Measurements from ENCODE around the gene CORO2B. TPM values are rescaled to one million over a fixed set of nuclear protein-coding genes. Genes with fewer than 3 reads are reported as not detected.

Gene CORO2B
- total RNA-seq, 2 donors from 2014 or later: 0.07 TPM; not detected in 1

DNA sequence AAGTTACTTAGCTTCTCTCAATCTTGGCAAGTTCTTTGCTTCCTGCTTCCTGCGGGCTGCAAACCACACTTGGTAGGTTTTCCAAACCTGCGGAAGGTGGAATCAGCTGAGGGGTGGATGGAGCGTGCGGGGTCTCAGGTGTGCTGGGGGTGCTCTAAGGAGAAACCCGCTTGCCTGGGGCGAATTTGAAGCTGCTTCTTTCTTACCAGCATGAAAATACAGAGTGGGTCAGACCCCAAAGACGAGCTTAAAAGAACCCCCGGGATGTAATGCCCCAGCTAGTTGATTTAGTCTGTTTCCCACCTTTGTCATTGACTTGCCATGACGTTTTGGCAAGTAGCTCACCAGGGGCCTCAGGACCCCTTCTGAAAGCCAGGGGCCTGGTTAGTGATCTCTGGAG lies 28.8 kb upstream of the CORO2B start:
- Mint-ChIP-seq H3K27me3 (ENCODE audit: low read depth) (peaks cover 39% of the 10 kb centered on the region), H3K36me3 (ENCODE audit: insufficient read depth in 2 of 2) (no peaks in the 10 kb centered on the region), H3K4me1 (ENCODE audit: low read depth) (peaks cover 6% of the 10 kb centered on the region), H3K27ac (no peak overlapping the region), H3K9me3 (no peaks in the 10 kb centered on the region), H3K4me3 (no peak overlapping the region)
- ATAC-seq (replicated peaks in 1 of 2) (no peak), DNase-seq (no peak)

DNA sequence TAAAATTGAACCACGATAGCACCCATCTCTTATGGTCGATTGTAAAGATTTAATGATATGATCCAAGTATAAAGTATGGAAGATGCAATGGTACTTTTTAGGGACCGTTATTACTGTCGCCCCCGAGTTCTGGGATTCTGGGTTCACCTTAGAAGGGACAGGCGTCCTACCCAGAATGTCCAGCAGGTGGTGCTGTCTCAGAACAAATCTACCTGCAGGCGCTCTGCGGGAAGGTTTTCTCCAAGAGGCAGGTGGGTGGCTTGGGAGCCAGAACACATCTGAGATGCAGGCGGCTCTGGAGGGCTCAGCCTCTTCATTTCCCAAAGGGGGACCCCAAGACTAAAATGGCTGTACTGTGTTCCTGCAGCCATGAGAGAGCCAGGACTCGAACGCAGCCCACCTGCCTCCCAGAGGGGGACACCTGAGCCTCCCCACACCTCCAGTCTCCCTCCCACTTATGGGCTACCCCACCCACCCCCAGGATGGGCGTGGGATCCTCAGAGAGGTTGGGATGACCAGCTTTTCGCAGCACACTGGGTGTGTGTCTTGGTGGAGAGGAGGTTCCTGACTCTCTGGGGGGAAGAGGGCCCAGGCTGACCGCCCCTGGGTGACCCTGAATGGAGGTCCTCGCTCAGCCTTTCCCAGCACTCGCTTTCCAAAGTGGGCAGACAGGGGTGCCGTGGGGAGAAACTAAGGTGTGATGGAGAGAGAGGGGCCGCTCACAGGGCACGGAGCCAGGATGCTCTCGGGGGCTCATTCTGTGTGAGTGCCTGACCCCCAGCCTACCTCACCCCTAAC lies 28.1 kb upstream of the CORO2B start:
- H3K4me3 Mint-ChIP-seq: no peak overlapping the region
- H3K27me3 Mint-ChIP-seq (ENCODE audit: low read depth): peaks cover 45% of the 10 kb centered on the region
- peaks cover 6% of the 10 kb centered on the region for H3K4me1 Mint-ChIP-seq (ENCODE audit: low read depth)
- ATAC-seq (replicated peaks in 1 of 2) (peak in 1 of 2 donors; percentile 22), DNase-seq (peak; percentile 72 to 75)
- H3K27ac Mint-ChIP-seq: no peak overlapping the region
- no peaks in the 10 kb centered on the region for H3K9me3 Mint-ChIP-seq
- H3K36me3 Mint-ChIP-seq (ENCODE audit: insufficient read depth in 2 of 2): no peaks in the 10 kb centered on the region

GRCh38 chr15:68551296-68551635 lies 27.5 kb upstream of the CORO2B start:
- DNase-seq: no peak
- H3K27ac Mint-ChIP-seq: no peak overlapping the region
- H3K9me3 Mint-ChIP-seq: no peaks in the 10 kb centered on the region
- no peak for ATAC-seq (replicated peaks in 1 of 2)
- no peaks in the 10 kb centered on the region for H3K36me3 Mint-ChIP-seq (ENCODE audit: insufficient read depth in 2 of 2)
- H3K4me1 Mint-ChIP-seq (ENCODE audit: low read depth): peaks cover 6% of the 10 kb centered on the region
- H3K27me3 Mint-ChIP-seq (ENCODE audit: low read depth): peaks cover 49% of the 10 kb centered on the region
- H3K4me3 Mint-ChIP-seq: no peak overlapping the region

GRCh38 chr15:68552344-68552743 lies 26.4 kb upstream of the CORO2B start:
- Mint-ChIP-seq H3K4me1 (ENCODE audit: low read depth) (peaks cover 6% of the 10 kb centered on the region), H3K36me3 (ENCODE audit: insufficient read depth in 2 of 2) (no peaks in the 10 kb centered on the region), H3K27me3 (ENCODE audit: low read depth) (peaks cover 46% of the 10 kb centered on the region), H3K4me3 (no peak overlapping the region), H3K9me3 (no peaks in the 10 kb centered on the region), H3K27ac (no peak overlapping the region)
- DNase-seq: no peak
- no peak for ATAC-seq (replicated peaks in 1 of 2)

DNA sequence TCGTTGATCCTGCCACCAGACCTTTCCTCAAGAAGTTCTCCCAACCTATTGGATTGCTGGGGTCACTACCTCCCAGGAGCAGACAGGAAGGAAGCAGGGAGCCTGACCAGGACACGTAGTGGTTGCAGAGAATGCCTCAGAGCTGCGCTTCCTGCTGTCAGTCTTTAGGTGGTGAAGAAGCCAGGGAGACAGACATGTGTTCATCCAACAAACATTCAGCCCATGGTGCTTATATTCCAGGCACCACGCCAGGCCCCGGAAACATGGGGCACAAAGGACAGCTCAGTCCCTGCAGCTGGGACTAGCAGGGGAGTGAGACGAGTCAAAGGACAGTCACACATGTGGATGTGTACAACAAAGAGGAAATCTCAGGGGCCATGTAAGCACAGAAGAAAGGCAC lies 26.0 kb upstream of the CORO2B start:
- peaks cover 6% of the 10 kb centered on the region for H3K4me1 Mint-ChIP-seq (ENCODE audit: low read depth)
- H3K27ac Mint-ChIP-seq: no peak overlapping the region
- no peaks in the 10 kb centered on the region for H3K9me3 Mint-ChIP-seq
- DNase-seq: no peak
- no peak for ATAC-seq (replicated peaks in 1 of 2)
- no peak overlapping the region for H3K4me3 Mint-ChIP-seq
- no peaks in the 10 kb centered on the region for H3K36me3 Mint-ChIP-seq (ENCODE audit: insufficient read depth in 2 of 2)
- peaks cover 51% of the 10 kb centered on the region for H3K27me3 Mint-ChIP-seq (ENCODE audit: low read depth)

DNA sequence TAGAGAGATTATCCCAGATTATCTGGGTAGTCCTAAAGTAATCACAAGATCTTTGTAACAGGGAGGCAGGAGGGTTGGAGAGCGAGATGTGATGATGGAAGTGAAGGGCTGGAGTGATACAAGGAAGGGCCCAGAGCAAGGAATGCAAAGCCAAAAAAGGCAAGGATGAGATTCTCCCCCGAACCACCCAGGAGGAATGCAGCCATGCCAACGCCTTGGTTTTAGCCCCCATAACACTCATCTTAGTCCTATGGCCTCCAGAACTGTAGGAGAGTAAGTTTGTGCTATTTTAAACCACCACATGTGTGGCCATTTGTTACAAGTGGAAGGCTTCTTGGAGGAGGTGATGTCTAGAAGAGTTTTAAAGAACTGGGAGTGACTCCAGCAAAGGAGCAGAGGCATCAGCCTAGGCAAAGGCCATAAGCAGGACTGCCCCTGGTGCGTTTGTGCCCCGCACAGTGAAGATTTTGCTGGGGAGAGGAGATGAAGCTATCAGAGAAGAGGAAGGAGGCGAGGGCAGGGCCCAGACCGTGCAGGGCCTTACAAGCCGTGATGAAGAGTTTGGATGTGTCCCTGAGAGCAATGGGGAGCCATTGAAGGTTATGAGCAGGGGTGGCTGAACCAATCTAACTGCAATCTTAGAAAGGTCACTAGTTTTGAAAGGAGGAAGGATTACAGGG lies 25.3 kb upstream of the CORO2B start:
- ATAC-seq (replicated peaks in 1 of 2) (no peak), DNase-seq (no peak)
- no peaks in the 10 kb centered on the region for H3K9me3 Mint-ChIP-seq
- peaks cover 56% of the 10 kb centered on the region for H3K27me3 Mint-ChIP-seq (ENCODE audit: low read depth)
- H3K4me1 Mint-ChIP-seq (ENCODE audit: low read depth): peaks cover 3% of the 10 kb centered on the region
- no peaks in the 10 kb centered on the region for H3K36me3 Mint-ChIP-seq (ENCODE audit: insufficient read depth in 2 of 2)
- H3K27ac Mint-ChIP-seq: no peak overlapping the region
- H3K4me3 Mint-ChIP-seq: no peak overlapping the region

DNA sequence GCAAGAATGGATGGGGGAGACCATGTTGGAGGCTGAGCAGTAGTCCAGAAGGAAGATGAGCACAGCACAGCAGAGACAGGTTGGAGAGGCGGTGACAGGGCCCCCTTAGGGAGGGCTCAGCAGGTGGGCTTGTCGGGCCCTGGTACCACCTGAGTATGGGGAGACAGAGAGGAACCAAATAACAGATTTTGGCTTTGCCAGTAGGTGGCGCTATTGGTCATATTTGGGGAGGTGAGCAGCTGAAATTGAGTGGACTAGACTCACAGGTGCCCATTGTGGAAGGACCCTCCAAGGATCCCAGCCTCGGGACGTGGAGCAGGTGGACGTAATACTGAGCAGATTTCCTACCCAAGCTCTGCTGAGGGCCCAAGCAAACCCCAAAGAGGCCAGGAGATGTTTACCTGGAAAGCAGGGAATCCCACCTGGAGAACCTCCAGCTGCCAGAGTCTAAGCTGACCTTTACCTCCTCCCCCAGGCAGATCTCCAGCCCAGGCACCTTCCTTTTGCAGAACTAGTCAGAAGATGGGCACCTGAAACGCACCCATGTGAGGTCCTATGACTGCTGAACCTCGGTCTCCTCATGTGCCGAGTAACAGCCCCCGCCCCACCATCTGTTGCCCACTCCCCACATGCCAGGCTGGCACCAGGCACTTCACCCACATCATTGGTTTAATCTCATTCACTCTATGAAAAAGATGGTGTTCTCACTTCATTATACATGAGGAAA lies 24.6 kb upstream of the CORO2B start:
- peak; percentile 76 to 77 for DNase-seq
- peaks cover 62% of the 10 kb centered on the region for H3K27me3 Mint-ChIP-seq (ENCODE audit: low read depth)
- H3K9me3 Mint-ChIP-seq: no peaks in the 10 kb centered on the region
- ATAC-seq (replicated peaks in 1 of 2): peak in 1 of 2 donors; percentile 35
- no peaks in the 10 kb centered on the region for H3K36me3 Mint-ChIP-seq (ENCODE audit: insufficient read depth in 2 of 2)
- no peak overlapping the region for H3K4me3 Mint-ChIP-seq
- H3K4me1 Mint-ChIP-seq (ENCODE audit: low read depth): peaks cover 7% of the 10 kb centered on the region
- H3K27ac Mint-ChIP-seq: no peak overlapping the region

GRCh38 chr15:68554721-68555678 lies 23.8 kb upstream of the CORO2B start:
- ATAC-seq (replicated peaks in 1 of 2) (no peak), DNase-seq (no peak)
- H3K9me3 Mint-ChIP-seq: no peaks in the 10 kb centered on the region
- H3K27ac Mint-ChIP-seq: no peak overlapping the region
- H3K27me3 Mint-ChIP-seq (ENCODE audit: low read depth): peaks cover 66% of the 10 kb centered on the region
- no peaks in the 10 kb centered on the region for H3K36me3 Mint-ChIP-seq (ENCODE audit: insufficient read depth in 2 of 2)
- H3K4me3 Mint-ChIP-seq: no peak overlapping the region
- H3K4me1 Mint-ChIP-seq (ENCODE audit: low read depth): peaks cover 15% of the 10 kb centered on the region

DNA sequence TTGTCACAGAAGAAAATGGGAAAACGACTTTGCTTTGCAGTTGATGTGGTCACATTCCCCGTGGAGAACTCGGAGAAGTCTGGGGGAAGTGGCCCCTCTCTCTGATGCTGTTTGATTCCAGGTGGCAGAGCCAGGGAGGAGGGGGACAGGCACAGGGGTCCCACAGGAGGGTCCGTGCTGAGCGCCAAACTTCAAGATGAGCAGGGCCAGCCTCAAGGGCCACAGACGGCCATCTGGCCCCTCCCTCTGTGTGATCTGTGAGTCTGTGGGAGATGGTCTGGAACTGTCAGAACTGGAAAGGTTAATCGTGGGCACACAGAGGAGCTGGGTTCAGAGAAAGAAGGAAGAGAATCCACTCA lies 23.1 kb upstream of the CORO2B start:
- H3K9me3 Mint-ChIP-seq: no peaks in the 10 kb centered on the region
- no peak for DNase-seq
- H3K4me3 Mint-ChIP-seq: no peak overlapping the region
- no peak overlapping the region for H3K27ac Mint-ChIP-seq
- peaks cover 21% of the 10 kb centered on the region for H3K4me1 Mint-ChIP-seq (ENCODE audit: low read depth)
- peaks cover 67% of the 10 kb centered on the region for H3K27me3 Mint-ChIP-seq (ENCODE audit: low read depth)
- ATAC-seq (replicated peaks in 1 of 2): no peak
- no peaks in the 10 kb centered on the region for H3K36me3 Mint-ChIP-seq (ENCODE audit: insufficient read depth in 2 of 2)

DNA sequence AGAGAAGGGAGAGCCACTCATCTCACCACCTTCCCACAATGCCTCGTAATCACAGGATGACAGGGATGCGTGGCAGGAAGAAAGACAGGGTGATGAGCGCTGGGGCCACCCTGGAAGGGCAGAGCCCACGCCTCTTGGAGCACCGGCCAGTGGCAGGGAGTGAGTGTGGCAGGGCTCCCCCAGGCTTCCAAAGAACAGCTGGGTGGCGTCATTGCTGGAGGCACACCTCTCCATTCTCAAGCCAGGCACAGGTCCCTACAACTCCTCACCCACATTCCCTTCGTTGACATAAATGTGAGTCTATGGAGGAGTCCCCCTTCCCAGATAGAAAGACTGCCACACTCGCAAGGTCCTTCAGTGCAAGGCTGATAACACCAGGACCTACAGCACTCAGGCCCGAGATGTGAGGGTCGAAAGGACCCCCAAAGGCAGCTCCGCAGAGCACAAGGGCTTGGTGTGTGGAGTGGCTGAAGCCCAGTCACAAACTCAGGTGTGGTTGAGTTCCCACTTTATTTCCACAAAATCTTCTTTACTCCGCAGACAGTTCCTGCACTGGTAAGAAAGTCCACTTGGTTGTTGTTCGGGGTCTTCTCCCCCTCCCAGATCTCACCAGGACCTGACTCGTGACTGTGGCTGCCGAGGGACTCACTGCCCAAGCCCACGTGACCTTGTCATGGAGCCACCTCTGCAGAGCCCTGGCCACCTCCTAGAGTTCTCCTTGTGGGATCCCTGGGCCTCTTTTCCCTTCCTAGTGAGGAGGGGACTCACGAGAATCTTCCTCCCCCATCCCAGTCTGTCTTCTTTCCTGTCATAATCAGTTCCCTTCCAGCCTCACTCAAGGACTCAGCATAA lies 22.4 kb upstream of the CORO2B start:
- Mint-ChIP-seq H3K27me3 (ENCODE audit: low read depth) (peaks cover 69% of the 10 kb centered on the region), H3K4me3 (no peak overlapping the region), H3K36me3 (ENCODE audit: insufficient read depth in 2 of 2) (no peaks in the 10 kb centered on the region), H3K4me1 (ENCODE audit: low read depth) (peaks cover 21% of the 10 kb centered on the region), H3K27ac (no peak overlapping the region), H3K9me3 (no peaks in the 10 kb centered on the region)
- no peak for DNase-seq
- ATAC-seq (replicated peaks in 1 of 2): no peak

DNA sequence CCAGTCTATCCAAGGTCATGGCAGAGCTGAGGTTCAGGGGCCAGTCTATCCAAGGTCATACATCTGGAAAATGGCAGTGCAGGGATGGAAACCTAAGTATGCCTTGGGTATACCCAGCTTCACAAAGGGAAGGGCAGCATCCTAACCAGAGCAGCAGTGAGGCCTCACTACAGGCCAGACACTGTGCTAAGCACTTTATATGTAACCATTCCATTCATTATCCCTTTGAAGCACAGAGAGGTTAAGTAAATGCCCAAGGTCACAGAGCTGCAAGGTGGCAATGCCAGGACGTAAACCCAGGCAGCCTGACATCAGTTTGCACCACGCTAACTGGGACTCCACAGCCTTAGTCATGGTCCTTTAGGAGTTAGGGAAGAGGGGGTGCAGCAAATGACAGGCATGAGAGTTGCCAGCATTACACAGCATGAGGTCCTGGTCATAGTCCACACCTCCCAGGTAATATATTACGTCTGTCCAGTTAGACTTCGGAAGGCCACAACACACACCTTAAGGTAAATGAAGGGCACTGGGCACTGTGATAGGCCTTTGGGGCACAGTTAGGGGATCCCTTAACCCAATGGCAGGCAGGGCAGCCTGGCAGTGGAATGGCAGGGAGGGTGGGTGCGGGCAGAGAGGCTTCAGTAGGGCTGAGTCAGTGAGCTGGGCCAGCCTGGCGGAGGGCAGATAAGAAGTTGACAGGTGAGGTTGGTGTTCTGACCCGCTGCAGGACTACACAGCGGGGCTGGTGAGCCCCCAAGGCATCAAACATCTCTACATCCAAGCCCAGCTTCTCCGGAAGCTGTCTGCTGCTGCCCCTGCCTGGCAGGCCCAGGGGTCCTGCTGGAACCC lies 21.1 kb upstream of the CORO2B start:
- Mint-ChIP-seq H3K4me1 (ENCODE audit: low read depth) (peaks cover 21% of the 10 kb centered on the region), H3K9me3 (no peaks in the 10 kb centered on the region), H3K4me3 (no peak overlapping the region), H3K27ac (no peak overlapping the region), H3K27me3 (ENCODE audit: low read depth) (peaks cover 65% of the 10 kb centered on the region), H3K36me3 (ENCODE audit: insufficient read depth in 2 of 2) (no peaks in the 10 kb centered on the region)
- DNase-seq (no peak), ATAC-seq (replicated peaks in 1 of 2) (no peak)

Measured in activated T-cell treated with anti-CD3 and anti-CD28 coated beads, Interleukin-2, amount 50 U/mL, for 72 hours (primary cell).